H1 (cell line): ENCODE results near the gene SLC34A1. TPM values are rescaled to one million over a fixed set of nuclear protein-coding genes. Genes with fewer than 3 reads are reported as not detected.

Experiments
- CREB1 ChIP-seq: IDR thresholded peaks from 2 replicates; pipeline ENCODE4 v1.6.1; 2012; ENCODE audit warnings: inconsistent platforms
- CTBP2 ChIP-seq: IDR thresholded peaks from 2 replicates; pipeline ENCODE4 v1.7.0; 2011; ENCODE audit warnings: borderline replicate concordance, mild to moderate bottlenecking, moderate library complexity, mixed read lengths, low read length; ENCODE audit not compliant: insufficient read depth, insufficient read length
- KDM5A ChIP-seq: fragments of 200-600 bp; IDR thresholded peaks from 2 replicates; pipeline ENCODE4 v1.7.1; 2012; ENCODE audit warnings: mild to moderate bottlenecking, low read length, inconsistent platforms, mixed read lengths
- RFX5 ChIP-seq: IDR thresholded peaks from 2 replicates; pipeline ENCODE4 v1.6.1; 2011; ENCODE audit warnings: low read depth, low read length, improper control_type of control experiment, borderline replicate concordance
- polyA plus RNA-seq, 7 experiments: library from polyadenylated mRNA; depleted of rRNA in 3 of 7; stranded (reverse) in 5 of 7; unstranded in 2 of 7; fragments of >200 nt in 5 of 7; fragments of 200-250 nt in 2 of 7; gene quantifications; 1 replicate in 5 of 7; 2 replicates in 1 of 7; 4 replicates in 1 of 7; pipeline versions ENCODE4 v1.2.1 to v1.2.3, GENCODE V29; 2011 to 2013; ENCODE audit warnings: missing spikeins in 2 of 7, mixed read lengths in 2 of 7
- total RNA-seq: library from RNA; stranded (reverse); fragmentation: NEBNext Ultra II Directional; extraction: Animal tissue kit (Norgen Biotek cat#: 25700); gene quantifications from 2 replicates; pipeline ENCODE4 v1.2.1, GENCODE V29; 2021

The SLC34A1 gene
- total and polyA plus RNA-seq, 2 of the 8 experiments (the other 6 are each of a cell fraction or from before 2014, with no cell fraction given): not detected

DNA sequence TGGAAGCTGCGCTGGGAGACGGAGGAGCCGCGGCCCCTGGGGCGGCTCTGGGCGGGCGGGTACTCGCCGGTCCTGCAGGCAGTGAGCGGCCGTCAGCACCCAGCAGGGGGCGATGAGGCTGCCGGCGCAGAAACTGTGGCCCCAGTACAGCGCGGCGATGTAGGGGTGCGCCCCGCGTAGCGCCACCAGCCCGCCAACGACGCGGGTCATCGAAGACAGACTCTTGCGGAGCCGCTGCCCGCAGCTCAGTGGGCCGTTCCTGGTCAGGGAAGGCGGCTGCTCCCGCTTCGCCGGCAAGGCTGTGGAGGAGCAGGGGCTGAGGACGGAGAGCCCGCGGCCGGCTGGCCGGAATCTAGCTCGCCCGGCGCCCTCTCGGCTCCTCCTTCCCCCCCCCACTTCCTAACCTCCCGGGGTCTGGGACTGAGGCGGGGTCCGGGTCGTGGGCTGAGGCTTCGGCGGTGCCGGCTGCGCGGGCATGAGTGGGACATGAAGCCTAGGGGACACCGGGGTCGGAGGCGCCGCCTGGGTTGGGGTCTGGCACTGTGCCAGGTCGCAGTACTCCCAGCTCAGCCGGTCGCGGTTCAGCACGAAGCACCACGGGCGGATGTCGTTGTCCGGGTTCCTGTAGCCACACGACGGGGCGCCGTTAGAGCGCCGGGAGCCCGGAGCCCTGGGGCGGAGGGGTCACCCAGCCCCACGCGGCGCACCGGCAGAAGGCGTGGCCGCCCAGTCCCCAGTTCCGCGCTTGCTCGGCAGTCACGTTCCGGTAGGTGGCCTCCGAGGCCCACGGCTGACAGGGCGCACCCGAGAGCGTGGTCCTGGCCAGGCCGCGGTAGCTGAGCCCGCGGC, 19.8 kb downstream of the SLC34A1 start (continued):
- TF ChIP-seq CREB1 (peak; percentile 47; the same call in 1 of the 2 replicates), KDM5A (no peak), RFX5 (no peak), CTBP2 (no peak)
